GM18505 (cell line): Measurements from ENCODE around the gene DNAJB8.

Source experiments
- ATAC-seq: cut with Tn5 transposase; IDR thresholded peaks from one replicate; pipeline ENCODE4 v1.9.1; 2021; ENCODE audit not compliant: unreplicated experiment
- POLR2A ChIP-seq: IDR thresholded peaks from 4 replicates; pipeline ENCODE4 v1.6.1; 2011; ENCODE audit warnings: borderline replicate concordance; ENCODE audit not compliant: insufficient read depth, insufficient read length; ENCODE audit errors: extremely low read depth

Gene DNAJB8

GRCh38 chr3:128448491-128448890 lies 18.2 kb downstream of the DNAJB8 start:
- ATAC-seq: no peak
- TF ChIP-seq POLR2A: no peak

- no peak for ATAC-seq
- no peak for TF ChIP-seq POLR2A
Measured at GRCh38 chr3:128447561-128448013, 19.1 kb downstream of the DNAJB8 start.

- TF ChIP-seq POLR2A: no peak
- no peak for ATAC-seq
Measured at GRCh38 chr3:128446821-128447220, 19.9 kb downstream of the DNAJB8 start.

- ATAC-seq: no peak
- TF ChIP-seq POLR2A: no peak
Measured at GRCh38 chr3:128445357-128445756, 21.3 kb downstream of the DNAJB8 start.

- ATAC-seq: no peak
- TF ChIP-seq POLR2A: no peak
Measured at GRCh38 chr3:128443771-128444170, 22.9 kb downstream of the DNAJB8 start.

- TF ChIP-seq POLR2A: no peak
- no peak for ATAC-seq
Measured at GRCh38 chr3:128442949-128443348, 23.7 kb downstream of the DNAJB8 start.

- ATAC-seq: no peak
- TF ChIP-seq POLR2A: no peak
Measured at GRCh38 chr3:128442070-128442469, 24.6 kb downstream of the DNAJB8 start.

- TF ChIP-seq POLR2A: no peak
- no peak for ATAC-seq
Measured at GRCh38 chr3:128439226-128439625, 27.5 kb downstream of the DNAJB8 start.

- no peak for ATAC-seq
- TF ChIP-seq POLR2A: no peak
Measured at GRCh38 chr3:128438488-128439072, 28.1 kb downstream of the DNAJB8 start.

GRCh38 chr3:128436214-128436613 lies 30.5 kb downstream of the DNAJB8 start:
- TF ChIP-seq POLR2A: no peak

GRCh38 chr3:128435561-128435960 lies 31.1 kb downstream of the DNAJB8 start:
- ATAC-seq: no peak
- TF ChIP-seq POLR2A: no peak

More at GRCh38 chr3:128436214-128436613, 30.5 kb downstream of the DNAJB8 start:
- ATAC-seq: no peak

GRCh38 chr3:128435058-128435457 lies 31.6 kb downstream of the DNAJB8 start:
- ATAC-seq: no peak
- no peak for TF ChIP-seq POLR2A

GRCh38 chr3:128434524-128434923 lies 32.2 kb downstream of the DNAJB8 start:
- no peak for ATAC-seq
- no peak for TF ChIP-seq POLR2A

- no peak for TF ChIP-seq POLR2A
- no peak for ATAC-seq
Measured at GRCh38 chr3:128433837-128434165, 32.9 kb downstream of the DNAJB8 start.

GRCh38 chr3:128432971-128433836 lies 33.5 kb downstream of the DNAJB8 start:
- TF ChIP-seq POLR2A: no peak
- ATAC-seq: no peak

GRCh38 chr3:128432301-128432970 lies 34.3 kb downstream of the DNAJB8 start:
- no peak for TF ChIP-seq POLR2A
- no peak for ATAC-seq
